Upper lobe of left lung (tissue), 4 donors: Measurements from ENCODE around the gene AKR1C4.

Source experiments
- EP300 ChIP-seq, 4 donors: sonication (generic); formaldehyde crosslinking; IDR thresholded peaks; one replicate each; pipeline ENCODE4 v1.5.1; 2017; ENCODE audit warnings: antibody characterized with exemption in 4 of 4, control low read depth in 2 of 4
- POLR2A ChIP-seq, 4 donors: fragments of 450-650 bp; IDR thresholded peaks; one replicate each; pipeline ENCODE4 v1.5.1; 2016 to 2017; ENCODE audit warnings: antibody characterized with exemption in 4 of 4, mild to moderate bottlenecking in 2 of 4
- POLR2AphosphoS5 ChIP-seq, 2 donors: sonication (generic); formaldehyde crosslinking; IDR thresholded peaks; one replicate each; pipeline ENCODE4 v1.5.1; 2017; ENCODE audit warnings: antibody characterized with exemption in 2 of 2
- TF ChIP-seq, protein P1 (sequence below), 6 experiments: fragments of 450-650 bp in 4 of 6; fragments of 200-600 bp in 2 of 6; sonication (generic) in 2 of 6; IDR thresholded peaks; one replicate each; pipeline ENCODE4 v1.5.1; 2016 to 2019; ENCODE audit warnings: antibody characterized with exemption in 6 of 6

DNA sequence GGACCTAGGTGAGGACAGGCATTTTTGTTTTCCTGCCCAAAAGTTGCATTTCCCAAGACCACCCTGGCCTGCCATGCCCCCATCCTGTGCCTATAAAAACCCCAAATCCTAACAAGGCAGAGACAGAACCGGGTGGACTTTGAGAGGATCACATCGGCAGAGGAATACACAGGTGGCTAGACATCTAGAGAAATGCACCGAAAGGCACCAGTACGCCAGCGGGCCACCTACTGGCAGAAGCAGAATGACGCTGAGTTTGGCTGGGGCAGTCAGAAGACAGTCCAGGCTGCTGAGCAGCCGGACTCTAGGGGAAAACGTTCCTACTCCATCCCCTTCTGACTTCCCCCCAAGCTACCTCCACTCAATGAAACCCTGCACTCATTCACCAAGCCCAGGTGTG lies 2.8 kb downstream of the AKR1C4 start:
- no peak for TF ChIP-seq POLR2A (IDR thresholded peaks at IDR 0.05)
- TF ChIP-seq POLR2AphosphoS5 (IDR thresholded peaks at IDR 0.05): no peak
- TF ChIP-seq, protein P1, sequence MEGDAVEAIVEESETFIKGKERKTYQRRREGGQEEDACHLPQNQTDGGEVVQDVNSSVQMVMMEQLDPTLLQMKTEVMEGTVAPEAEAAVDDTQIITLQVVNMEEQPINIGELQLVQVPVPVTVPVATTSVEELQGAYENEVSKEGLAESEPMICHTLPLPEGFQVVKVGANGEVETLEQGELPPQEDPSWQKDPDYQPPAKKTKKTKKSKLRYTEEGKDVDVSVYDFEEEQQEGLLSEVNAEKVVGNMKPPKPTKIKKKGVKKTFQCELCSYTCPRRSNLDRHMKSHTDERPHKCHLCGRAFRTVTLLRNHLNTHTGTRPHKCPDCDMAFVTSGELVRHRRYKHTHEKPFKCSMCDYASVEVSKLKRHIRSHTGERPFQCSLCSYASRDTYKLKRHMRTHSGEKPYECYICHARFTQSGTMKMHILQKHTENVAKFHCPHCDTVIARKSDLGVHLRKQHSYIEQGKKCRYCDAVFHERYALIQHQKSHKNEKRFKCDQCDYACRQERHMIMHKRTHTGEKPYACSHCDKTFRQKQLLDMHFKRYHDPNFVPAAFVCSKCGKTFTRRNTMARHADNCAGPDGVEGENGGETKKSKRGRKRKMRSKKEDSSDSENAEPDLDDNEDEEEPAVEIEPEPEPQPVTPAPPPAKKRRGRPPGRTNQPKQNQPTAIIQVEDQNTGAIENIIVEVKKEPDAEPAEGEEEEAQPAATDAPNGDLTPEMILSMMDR (IDR thresholded peaks at IDR 0.05): no peak
- TF ChIP-seq EP300 (IDR thresholded peaks at IDR 0.05): no peak
